HG03378 (cell line): Measurements from ENCODE around the gene PNPLA2.
A peak's percentile ranks its signal among the peaks of the same experiment; 100 is the strongest.

ENCODE experiments used
- ATAC-seq: cut with Tn5 transposase; IDR thresholded peaks from one replicate; pipeline ENCODE4 v1.9.1; 2021; ENCODE audit warnings: mild to moderate bottlenecking, moderate library complexity; ENCODE audit not compliant: unreplicated experiment

The PNPLA2 gene

GRCh38 chr11:786235-787083, 32.3 kb upstream of the PNPLA2 start:
- no peak for ATAC-seq

GRCh38 chr11:787084-787675, 31.5 kb upstream of the PNPLA2 start:
- ATAC-seq, result no peak

GRCh38 chr11:788009-788640, 30.6 kb upstream of the PNPLA2 start:
- no peak for ATAC-seq

- ATAC-seq, result no peak
Observed at GRCh38 chr11:788953-789940, 29.5 kb upstream of the PNPLA2 start.

- ATAC-seq, result no peak
Observed at GRCh38 chr11:789943-790342, 28.8 kb upstream of the PNPLA2 start, which contains the start of gene CEND1. CEND1 (minus strand) TSS chr11:790090; CDS start chr11:788576, 1,514 bp downstream.

- ATAC-seq, result no peak
Observed at GRCh38 chr11:790721-791564, 27.8 kb upstream of the PNPLA2 start.

GRCh38 chr11:791658-792534, 26.8 kb upstream of the PNPLA2 start:
- ATAC-seq, result no peak

- ATAC-seq, result no peak
Observed at GRCh38 chr11:792535-792821, 26.2 kb upstream of the PNPLA2 start.

GRCh38 chr11:792873-793272, 25.8 kb upstream of the PNPLA2 start:
- no peak for ATAC-seq

GRCh38 chr11:793556-793955, 25.2 kb upstream of the PNPLA2 start:
- no peak for ATAC-seq

- no peak for ATAC-seq
Observed at GRCh38 chr11:794013-794765, 24.5 kb upstream of the PNPLA2 start.

- ATAC-seq, result no peak
Observed at GRCh38 chr11:794766-795633, 23.7 kb upstream of the PNPLA2 start.

- no peak for ATAC-seq
Observed at GRCh38 chr11:795634-796564, 22.8 kb upstream of the PNPLA2 start.

GRCh38 chr11:796565-797295, 22.0 kb upstream of the PNPLA2 start:
- ATAC-seq, result no peak

GRCh38 chr11:797296-798092, 21.2 kb upstream of the PNPLA2 start:
- ATAC-seq, result peak; percentile 43
